Prostate gland (tissue), 2 donors: ENCODE data around the gene TBC1D16.

Experiments used
- POLR2AphosphoS5 ChIP-seq: sonication (generic); formaldehyde crosslinking; IDR thresholded peaks from one replicate; pipeline ENCODE4 v1.6.1; 2017; ENCODE audit warnings: antibody characterized with exemption
- TF ChIP-seq, protein P1 (sequence below), 4 experiments: fragments of 200-600 bp in 2 of 4; fragments of 450-650 bp in 2 of 4; sonication (generic) in 2 of 4; IDR thresholded peaks; 1 replicate in 3 of 4; 2 replicates in 1 of 4; pipeline ENCODE4 v1.5.1; 2016 to 2019; ENCODE audit warnings: antibody characterized with exemption in 4 of 4, mild to moderate bottlenecking in 2 of 4, moderate library complexity in 2 of 4

DNA sequence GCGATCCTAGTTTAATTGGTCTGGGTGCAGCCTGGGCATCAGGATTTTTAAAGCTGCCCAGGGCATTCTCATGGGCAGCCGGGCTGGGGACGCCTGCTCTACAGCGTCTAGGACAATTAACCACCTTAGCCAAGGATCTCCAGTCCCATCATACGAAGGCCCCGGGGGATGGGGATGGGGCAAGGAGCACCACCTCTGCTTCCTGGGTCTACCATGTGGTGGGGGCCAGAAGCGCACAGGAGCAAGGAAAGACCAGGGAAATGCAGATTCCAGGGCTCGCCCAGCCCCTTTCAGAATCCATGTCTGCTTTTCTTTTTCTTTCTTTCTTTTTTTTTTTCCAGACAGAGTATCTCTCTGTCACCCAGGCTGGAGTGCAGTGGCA lies 29.3 kb downstream of the TBC1D16 start:
- TF ChIP-seq, protein P1, sequence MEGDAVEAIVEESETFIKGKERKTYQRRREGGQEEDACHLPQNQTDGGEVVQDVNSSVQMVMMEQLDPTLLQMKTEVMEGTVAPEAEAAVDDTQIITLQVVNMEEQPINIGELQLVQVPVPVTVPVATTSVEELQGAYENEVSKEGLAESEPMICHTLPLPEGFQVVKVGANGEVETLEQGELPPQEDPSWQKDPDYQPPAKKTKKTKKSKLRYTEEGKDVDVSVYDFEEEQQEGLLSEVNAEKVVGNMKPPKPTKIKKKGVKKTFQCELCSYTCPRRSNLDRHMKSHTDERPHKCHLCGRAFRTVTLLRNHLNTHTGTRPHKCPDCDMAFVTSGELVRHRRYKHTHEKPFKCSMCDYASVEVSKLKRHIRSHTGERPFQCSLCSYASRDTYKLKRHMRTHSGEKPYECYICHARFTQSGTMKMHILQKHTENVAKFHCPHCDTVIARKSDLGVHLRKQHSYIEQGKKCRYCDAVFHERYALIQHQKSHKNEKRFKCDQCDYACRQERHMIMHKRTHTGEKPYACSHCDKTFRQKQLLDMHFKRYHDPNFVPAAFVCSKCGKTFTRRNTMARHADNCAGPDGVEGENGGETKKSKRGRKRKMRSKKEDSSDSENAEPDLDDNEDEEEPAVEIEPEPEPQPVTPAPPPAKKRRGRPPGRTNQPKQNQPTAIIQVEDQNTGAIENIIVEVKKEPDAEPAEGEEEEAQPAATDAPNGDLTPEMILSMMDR (IDR thresholded peaks at IDR 0.05): no peak
- TF ChIP-seq POLR2AphosphoS5: no peak
